NCI-H226 (cell line): ENCODE measurements around the gene PLCH2.

Source experiments
- DNase-seq: peaks from one replicate; pipeline ENCODE4 v3.0.0-alpha.2; 2015

PLCH2 gene

DNA sequence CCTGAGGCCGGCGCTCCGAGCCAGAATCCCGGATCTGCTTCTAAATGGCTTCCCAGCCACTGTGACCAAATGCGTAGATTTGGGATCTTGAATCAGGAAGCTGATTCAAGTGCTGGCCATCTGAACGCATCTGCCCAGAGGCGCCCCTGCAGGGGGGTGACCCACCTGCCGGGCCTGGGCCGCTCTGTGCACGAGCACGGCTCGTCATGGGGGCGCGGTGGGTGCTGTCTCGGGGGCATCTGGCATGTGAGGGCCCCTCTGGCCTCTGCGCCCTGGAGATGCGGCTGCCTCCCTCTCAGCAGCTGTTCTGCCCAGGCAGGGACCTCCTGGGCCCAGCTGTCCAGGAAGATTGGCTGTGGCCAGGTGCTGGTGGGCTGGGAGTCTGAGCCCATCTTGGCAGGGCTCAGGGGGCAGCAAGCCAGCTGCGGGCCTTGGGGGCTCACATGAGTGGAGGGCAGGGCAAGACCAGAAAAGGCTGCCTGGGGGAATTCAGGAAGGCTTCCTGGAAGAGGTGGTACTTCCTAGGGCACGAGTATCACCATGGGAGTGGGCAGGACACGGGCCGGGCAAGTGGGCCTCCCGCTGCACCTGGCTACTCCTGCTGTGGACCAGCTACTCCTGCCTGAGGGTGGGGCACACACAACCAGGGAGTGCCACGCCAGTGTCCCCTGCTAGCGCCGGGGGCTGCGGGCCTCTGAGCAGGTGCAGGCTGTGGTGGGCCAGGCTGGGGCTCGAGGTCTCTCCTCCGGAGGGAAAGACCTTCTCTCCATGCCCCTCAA lies 25.1 kb downstream of the PLCH2 start:
- DNase-seq = no peak

DNA sequence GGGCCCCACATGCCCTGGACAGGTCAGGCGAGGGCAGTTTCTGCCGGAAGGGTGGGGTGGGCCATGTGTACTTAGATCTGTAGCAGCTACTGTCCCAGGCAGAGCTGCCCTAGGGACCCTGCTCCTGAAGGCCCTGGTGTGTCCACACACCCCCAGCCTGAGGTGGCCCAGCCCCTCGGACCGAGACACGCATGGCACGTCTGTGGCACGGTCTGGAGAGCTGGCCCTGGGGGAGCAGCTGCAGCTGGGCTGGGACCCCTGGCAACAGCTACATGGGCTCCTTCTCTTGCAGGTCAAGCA lies 25.7 kb downstream of the PLCH2 start:
- DNase-seq = no peak

DNA sequence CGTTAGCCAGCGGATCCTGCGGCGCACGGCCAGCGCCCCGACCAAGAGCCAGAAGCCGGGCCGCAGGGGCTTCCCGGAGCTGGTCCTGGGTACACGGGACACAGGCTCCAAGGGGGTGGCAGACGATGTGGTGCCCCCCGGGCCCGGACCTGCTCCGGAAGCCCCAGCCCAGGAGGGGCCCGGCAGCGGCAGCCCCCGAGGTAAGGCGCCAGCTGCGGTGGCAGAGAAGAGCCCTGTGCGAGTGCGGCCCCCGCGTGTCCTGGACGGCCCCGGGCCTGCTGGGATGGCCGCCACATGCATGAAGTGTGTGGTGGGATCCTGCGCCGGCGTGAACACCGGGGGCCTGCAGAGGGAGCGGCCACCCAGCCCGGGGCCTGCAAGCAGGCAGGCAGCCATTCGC lies 26.1 kb downstream of the PLCH2 start:
- DNase-seq = no peak

DNA sequence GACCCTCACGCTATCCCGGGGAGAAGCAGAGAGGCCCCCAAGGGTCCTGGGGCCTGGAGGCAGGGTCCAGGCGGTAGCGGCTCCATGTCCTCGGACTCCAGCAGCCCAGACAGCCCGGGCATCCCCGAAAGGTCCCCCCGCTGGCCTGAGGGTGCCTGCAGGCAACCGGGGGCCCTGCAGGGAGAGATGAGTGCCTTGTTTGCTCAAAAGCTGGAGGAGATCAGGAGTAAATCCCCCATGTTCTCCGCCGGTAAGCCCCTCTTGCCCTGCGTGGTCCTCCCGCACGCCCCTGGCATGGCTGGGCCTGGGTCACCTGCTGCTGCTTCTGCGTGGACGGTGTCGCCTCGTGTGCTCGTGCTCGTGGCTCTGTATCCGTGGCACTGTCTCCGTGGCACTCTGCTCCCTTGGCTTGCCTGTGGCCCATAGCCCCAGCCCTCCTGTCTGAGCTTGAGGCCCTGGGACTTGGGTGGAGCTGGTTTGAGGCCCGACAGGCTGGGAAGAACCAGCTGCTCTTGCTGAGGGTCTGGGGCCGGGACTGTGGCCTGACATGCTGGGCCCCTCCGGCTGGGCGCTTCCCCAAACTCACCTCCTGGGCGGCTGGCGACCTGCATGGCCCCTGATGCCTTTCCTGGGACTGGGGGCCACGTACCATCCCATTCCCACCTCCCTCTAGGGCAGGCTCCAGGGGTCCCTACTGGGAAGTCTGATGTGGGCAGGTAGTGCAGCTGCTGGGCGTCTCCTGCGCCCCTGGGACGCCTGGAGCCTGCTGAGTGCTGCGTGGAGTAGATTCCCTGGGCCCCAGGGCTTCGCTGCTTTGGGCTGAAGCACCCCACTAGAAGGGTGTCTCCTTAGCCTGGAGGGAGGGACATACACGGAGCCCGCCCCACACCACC lies 26.8 kb downstream of the PLCH2 start:
- no peak for DNase-seq

DNA sequence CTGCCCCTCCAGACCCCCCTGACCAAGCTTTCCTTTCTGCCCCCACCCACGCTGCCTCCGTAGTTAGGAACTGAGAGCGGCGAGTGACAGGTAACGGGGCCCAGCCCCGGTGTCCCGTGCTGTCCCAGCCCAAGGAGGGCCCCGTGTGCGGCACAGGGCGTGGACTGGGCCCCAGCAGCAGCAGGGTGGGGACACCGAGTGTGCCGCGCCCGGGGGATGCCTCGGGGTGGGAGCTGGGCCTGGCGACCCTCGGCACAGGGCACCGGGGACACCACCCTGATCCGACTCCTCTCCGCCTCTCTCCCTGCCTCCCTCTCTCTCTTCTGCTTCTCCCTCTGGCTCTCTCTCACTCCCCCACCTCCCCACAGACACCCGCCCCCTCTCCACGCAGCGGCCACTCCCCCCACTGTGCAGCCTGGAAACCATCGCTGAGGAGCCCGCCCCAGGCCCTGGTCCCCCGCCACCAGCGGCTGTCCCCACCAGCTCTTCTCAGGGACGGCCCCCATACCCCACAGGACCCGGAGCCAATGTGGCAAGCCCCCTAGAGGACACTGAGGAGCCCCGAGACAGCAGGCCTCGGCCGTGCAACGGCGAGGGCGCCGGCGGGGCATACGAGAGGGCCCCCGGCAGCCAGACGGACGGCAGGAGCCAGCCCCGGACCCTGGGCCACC lies 27.6 kb downstream of the PLCH2 start:
- no peak for DNase-seq

DNA sequence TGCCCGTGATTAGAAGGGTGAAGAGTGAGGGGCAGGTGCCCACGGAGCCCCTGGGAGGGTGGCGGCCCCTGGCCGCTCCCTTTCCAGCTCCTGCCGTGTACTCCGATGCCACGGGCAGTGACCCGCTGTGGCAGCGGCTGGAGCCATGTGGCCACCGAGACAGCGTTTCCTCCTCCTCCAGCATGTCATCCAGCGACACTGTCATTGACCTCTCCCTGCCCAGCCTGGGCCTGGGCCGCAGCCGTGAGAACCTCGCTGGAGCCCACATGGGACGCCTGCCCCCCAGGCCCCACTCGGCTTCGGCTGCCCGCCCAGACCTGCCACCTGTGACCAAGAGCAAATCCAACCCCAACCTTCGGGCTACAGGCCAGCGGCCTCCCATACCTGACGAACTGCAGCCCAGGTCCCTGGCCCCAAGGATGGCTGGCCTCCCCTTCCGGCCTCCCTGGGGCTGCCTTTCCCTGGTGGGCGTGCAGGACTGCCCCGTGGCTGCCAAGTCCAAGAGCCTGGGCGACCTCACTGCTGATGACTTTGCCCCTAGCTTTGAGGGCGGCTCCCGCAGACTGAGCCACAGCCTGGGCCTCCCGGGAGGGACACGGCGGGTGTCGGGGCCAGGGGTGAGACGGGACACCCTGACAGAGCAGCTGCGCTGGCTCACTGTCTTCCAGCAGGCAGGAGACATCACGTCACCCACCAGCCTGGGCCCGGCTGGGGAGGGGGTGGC lies 28.3 kb downstream of the PLCH2 start:
- DNase-seq = no peak

DNA sequence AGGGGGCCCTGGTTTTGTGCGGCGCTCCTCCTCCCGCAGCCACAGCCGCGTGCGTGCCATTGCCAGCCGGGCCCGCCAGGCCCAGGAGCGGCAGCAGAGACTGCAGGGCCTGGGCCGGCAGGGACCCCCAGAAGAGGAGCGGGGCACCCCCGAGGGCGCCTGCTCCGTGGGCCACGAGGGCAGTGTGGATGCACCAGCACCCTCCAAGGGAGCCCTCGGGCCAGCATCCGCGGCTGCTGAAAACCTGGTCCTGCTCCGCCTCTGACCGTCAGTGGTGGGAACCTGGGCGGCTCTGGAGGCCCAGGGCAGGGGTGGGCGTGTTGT lies 28.8 kb downstream of the PLCH2 start:
- DNase-seq = no peak

DNA sequence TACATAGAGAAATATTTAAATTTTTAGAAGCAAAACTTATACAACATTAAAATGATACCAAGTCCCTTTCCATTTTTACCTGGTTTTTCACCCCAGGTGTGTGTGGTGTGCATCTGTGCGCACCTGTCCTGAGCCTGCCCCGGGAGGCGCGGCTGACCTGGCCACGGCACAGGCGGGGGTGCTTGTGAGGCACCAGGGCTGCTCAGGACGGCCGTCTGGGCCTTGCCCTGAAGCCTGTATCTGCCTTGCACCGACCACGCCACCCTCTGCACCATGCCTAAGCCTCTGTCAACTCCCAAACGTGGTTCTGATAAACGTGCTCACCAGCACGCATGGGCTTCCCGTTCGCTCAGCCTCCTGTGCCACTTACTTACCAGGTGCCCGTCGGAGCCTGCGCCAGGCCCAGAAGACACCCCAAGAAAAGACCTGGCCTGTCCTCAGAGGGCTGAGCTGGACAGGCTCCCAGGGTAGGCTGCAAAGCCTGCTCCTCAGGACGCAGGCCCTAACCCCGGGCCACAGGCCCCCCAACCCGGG lies 29.4 kb downstream of the PLCH2 start:
- DNase-seq = no peak

DNA sequence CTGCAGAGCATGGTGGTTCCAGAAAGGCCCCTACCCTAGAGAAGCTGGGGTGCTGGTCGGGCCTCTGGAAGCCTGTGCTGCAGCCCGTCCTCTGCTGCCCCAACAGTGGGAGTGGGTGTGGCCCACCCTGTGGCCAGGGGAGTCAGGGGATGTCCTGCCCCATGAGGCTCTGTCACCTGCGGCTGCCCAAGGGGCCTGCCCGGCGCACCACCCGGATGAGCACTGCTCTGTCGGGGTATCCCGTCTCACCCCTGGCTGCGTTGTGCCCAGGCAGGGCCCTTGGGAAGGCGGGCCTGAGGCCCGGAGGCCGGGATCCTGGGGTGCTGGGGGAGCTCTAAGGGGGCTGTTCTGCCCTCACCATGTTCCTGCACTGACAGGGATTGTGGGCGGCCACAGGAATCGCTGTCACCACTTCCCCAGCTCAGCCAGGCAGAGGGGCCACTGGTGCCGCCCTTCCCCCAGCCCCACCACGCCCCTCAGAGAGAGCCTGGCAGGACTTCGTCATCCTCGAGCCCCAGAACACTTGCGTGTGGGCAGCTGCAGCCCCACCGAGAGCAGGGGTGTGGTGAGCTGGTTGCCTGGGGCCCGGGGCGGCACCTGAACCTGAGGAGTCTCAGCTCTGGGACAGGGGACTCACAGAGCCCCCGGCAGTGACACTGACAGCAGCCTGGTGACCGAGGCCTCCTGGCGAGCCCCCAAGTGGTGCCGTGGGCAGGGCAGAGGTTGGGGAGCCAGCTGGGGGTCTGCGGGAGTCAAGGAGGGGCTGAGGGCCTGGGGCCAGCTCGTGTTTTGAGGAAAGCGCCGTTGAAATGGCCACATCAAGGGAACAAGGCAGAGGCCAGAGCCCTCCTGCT lies 30.1 kb downstream of the PLCH2 start:
- no peak for DNase-seq

DNA sequence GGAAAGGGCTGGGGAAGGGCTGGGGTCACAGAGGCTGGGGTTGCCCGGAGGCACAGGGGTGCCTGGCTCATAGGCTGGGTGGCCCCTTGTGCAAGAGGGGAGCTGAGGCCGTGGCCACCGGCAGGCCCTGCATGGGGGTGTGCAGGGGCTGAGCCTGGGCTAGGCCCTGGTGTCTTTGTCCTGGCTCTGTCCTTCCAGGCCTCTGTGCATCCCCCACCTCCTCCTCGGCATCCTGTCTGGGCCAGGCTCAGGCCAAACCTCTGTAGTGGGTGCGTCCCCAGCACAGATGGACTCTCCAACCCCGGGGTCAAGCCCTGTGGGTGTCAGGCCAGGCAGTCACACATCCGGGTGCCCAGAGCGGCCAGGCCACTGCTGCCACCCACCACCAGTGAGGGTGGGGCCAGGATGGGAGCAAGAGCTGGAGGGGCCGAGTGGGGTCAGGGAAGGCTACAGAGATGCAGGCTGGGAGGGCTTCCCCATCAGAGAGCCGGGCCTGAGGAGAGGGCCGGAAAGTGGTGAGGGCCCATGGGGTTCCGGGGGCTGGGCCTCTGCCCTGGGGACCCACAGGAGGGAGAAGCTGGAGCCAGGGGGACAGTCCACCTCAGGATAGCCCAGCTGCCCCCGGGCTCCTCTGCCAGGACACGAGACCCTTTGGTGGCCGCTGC lies 30.9 kb downstream of the PLCH2 start:
- DNase-seq = no peak

DNA sequence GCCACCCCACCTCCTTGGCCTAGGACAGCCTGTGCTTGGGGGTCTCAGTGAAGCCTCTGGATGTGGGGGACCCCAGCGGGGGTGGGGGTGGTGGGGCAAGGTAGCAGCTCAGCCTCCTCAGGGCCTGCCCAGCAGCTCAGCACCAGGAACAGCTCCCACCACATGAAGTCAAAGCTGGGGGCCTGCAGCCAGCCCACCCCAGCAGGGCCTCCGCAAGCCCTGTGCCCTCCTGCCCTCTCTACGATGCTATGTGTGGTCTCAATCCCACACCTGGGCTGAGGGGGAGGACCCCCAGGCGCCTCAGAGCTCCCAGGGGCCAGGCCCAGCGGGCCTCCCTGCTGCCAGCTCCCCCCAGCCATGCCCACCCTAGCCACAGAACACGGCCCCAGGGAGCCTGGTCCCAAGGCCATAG lies 31.7 kb downstream of the PLCH2 start:
- no peak for DNase-seq

DNA sequence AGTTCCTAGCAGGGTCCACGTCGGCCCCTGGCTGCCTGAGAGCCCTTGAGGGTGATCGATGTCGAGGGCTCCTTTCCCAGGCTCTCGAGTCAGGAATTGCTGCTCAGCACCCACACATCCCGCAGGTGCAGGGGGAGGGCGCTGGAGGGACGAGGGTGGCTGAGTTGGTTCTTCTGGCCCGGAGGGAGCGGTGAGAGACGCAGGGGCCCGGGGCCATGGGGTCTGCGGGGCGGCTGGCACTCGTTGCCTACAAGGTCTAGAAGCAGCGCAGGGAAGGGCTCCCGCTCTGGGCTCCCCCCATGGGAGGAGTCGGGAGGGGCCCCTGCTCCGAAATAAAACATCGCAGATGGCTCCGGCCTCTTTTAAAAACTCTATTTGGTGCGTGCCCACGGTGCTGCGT lies 32.1 kb downstream of the PLCH2 start:
- DNase-seq = no peak

DNA sequence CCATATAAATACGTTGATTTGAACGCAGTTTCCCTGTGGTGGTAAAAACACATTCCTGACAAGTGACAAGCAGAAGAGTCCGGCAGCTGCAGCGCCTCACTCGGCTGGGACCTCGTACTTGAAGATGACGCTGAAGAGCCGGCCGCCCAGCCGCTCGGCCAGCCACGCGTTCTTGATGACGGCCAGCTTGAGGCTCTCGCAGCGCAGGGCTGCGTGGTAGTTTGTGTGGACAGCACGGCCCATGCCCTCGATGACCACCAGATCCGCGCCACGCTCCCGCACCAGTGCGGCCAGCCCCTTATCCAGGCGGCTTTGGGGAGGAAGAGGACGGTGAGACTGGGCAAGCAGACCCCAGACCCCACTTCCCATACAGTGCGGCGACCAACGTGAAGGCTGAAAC lies 32.7 kb downstream of the PLCH2 start:
- DNase-seq = no peak

DNA sequence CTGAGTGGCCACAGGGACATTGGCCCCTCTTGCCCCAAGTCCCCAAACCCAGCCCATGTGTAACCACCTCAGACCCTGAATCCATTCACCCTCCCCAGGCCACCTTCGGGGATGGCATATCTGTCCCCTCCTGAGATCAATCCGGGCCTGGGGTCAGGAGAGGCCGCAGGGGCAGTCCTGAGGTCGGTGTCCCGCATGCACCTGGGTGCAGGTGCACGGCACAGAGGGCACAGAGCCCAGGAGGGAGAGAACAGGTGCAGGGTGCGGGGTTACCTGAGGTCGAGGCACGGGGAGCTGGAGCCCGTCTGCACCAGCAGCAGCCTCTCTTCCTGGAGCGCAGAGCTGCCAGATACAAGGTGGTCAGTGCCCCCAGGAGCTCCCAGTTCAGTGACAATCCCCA lies 33.5 kb downstream of the PLCH2 start:
- no peak for DNase-seq

DNA sequence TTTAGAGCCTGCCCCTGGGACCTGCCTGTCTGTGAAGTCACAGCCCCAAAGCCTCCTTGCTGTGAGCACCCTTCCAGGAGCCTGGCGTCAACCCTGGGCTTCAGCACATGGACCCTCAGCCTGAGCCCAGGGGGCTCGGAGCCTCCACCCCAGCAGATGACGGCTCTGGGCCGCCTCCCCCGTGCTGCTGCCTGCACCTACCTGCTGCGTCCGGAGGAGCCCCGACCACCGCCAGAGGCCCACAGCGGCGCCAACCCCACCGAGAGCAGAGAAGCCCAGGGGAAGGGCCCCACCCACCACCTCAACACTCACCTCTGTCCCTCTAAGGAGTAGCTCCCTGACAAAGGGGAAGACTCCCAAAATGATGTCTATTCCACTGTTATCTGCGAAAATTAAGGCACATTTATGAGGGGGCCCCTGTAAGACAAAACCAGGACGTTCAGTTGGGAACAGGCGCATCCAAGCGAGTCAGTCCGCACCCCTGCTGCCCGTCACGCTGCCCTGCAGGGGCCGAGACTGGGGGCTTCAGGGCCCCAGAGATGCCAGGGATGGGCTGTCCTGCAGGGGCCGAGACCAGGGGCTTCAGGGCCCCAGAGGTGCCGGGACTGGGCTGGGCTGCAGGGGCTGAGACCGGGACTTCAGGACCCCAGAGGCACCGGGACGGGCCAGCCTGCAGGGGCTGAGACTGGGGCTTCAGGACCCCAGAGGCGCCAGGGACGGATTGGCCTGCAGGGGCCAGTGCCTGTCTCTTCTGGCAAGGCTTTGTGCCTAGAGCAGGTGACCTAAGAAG lies 34.5 kb downstream of the PLCH2 start:
- DNase-seq = no peak

DNA sequence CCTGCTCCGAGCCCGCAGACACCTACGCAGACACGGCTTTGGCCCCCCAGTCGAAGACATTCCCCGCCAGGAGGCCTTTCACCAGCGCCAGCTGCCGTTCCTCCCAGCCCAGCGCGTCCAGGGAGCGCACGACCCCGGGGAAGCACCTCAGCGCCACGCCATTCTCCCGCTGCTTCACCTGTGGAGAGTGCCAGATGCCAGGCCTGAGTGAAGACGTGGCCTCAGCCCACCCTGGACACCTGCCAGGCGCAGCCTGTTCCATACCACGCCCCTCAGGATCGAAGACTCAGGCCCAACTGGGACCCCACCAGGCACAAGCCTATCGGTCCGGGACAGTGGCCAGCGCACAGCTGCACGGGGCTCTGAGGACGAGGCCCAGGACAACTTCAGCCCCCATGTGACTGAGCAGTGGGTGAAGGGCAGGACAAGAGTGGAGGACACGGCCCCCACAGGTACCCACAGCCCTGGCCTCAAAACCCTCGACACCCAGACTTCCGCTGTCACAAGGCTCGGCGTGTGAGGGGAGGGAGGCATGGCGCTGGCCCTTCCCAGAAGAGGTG lies 36.9 kb downstream of the PLCH2 start:
- no peak for DNase-seq

DNA sequence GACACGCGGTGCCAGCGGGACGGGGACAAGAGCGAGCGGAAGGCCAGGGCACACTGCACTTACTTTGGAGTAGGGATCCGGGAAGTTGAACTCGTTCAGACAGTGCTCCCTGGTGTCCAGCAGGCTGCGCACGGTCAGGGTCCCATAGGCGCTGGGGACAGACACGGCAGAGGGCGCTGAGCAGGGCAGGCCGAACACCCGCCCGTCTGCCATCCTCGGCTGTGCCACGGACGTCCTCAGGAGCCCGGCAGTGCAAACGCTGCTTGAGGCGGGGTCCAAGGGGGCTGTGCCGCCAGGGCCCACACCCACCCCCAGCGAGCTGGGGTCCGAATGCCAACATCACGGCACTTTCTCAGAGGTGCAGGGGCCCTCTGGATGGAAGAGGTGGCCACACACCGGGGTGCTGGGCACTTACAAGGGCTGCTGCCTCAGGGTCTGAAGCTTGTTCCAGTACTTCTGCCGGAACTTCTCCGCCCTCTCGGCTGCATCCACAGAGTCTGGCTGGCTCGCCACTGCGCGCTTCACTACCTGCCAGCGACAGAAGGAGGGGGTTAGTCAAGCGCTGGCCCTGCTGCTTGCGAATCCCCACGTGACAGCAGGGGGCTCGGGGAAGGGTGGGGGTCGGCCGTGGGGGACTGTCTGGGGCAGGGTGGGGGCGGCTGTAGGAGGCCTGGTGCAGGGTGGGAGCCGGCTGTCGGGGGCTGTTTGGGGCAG lies 38.0 kb downstream of the PLCH2 start:
- no peak for DNase-seq

DNA sequence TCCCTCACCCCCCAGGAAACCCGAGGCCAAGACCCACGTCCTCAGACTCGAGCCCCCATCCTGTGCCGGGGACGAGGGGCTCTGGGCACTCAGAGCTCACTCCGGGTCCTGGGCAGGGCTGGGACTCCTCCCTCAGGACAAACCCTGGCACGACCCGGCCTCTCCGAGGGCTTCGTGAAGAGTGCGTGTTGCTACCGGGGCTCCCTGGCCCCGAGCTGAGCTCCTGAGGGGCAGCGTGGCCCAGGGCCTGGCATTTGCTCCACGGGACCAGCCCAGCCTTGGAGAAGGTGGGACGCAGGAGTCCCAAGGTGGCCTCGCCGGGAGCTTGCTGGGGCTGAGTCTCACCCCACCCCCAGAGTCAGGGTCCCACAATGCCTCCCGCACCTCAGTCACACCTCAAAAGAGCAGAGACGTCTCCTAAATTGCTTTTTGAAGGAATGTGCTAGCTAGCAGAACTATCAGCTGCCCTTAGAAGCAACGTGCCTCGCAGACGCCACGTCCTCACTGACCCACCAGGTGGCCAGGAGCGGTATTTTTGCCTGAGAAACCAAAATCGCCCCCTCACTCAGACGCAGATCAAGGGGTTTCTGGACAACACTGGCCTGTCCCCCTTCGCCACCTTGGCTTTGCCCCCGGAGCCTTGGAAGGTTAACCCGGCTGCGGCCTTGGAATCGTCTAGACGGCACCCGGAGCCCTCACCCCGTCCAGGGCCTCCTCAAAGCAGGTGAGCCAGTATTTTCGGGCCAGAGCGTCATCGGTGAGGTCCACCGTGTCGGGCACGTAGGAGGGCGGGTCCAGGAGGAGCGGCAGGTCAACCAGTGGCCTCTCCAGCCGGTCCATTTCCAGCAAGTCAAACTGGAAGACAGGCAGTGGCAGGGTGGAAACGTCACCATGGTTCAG lies 39.0 kb downstream of the PLCH2 start:
- DNase-seq = no peak

DNA sequence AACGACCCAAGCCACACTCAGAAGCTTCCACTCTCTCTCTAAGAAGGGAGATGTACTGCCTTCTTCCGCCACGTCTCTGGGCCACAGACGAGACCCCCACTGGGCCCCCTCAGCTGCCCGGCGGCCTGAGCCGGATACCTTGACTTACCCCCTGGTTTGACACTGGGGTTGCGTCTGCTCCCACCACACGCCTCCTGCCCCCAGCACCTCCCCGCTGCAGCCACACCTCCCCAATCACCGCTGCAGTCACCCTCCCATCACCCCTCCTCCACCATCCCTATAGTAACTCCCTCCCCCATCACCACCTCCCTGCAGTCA lies 39.6 kb downstream of the PLCH2 start:
- DNase-seq = no peak
